Stimulated activated CD8-positive, alpha-beta memory T cell treated with anti-CD3 and anti-CD28 coated beads, Interleukin-2, amount 100 ng/mL, for 48 hours (primary cell): ENCODE data around the gene DDX53.

Experiments used
- DNase-seq, 2 donors: peaks; one replicate each; pipeline ENCODE4 v3.0.0-alpha.2; 2020; ENCODE audit warnings: low read depth in 2 of 2

Gene DDX53

GRCh38 chrX:23048806-23049573 lies 49.2 kb downstream of the DDX53 start:
- DNase-seq = no peak

- no peak for DNase-seq
Measured at GRCh38 chrX:23052324-23052723, 52.6 kb downstream of the DDX53 start.
